Measurements from ENCODE around the gene ZMYND15.
A peak's percentile ranks its signal among the peaks of the same experiment; 100 is the strongest.
"Not testable (repeated sequence)": the region's sequence is repeated elsewhere in the genome, so short reads cannot be mapped to it uniquely, and the experiment has no call there.

Gene ZMYND15

GRCh38 chr17:4739122-4740024 lies at the start of gene ZMYND15, which contains the start of gene CXCL16:
Gene ZMYND15 (plus strand): TSS chr17:4739833. CDS start chr17:4740549, 716 bp downstream.
Gene CXCL16 (minus strand): TSS chr17:4739928. CDS start chr17:4739339, 589 bp downstream.
- peak; percentile 46 for DNase-seq

GRCh38 chr17:4689872-4690271 lies 49.8 kb upstream of the ZMYND15 start:
- not testable (repeated sequence) for DNase-seq

- no peak for DNase-seq
Observed at GRCh38 chr17:4690745-4691144, 48.9 kb upstream of the ZMYND15 start.

GRCh38 chr17:4691686-4692085 lies 47.9 kb upstream of the ZMYND15 start:
- no peak for DNase-seq

- DNase-seq = no peak
Observed at GRCh38 chr17:4693416-4693815, 46.2 kb upstream of the ZMYND15 start.

GRCh38 chr17:4696437-4696805 lies 43.2 kb upstream of the ZMYND15 start:
- DNase-seq = peak; percentile 19

GRCh38 chr17:4699401-4700056 lies 40.1 kb upstream of the ZMYND15 start:
- DNase-seq = not testable (repeated sequence)

- DNase-seq = no peak
Observed at GRCh38 chr17:4701116-4701515, 38.5 kb upstream of the ZMYND15 start.

GRCh38 chr17:4703330-4703691 lies 36.3 kb upstream of the ZMYND15 start:
- no peak for DNase-seq

GRCh38 chr17:4704574-4704907 lies 35.1 kb upstream of the ZMYND15 start:
- not testable (repeated sequence) for DNase-seq

- no peak for DNase-seq
Observed at GRCh38 chr17:4704991-4705390, 34.6 kb upstream of the ZMYND15 start.

GRCh38 chr17:4706121-4706520 lies 33.5 kb upstream of the ZMYND15 start:
- no peak for DNase-seq

- DNase-seq = peak; percentile 62
Observed at GRCh38 chr17:4708436-4708835, 31.2 kb upstream of the ZMYND15 start.

- DNase-seq = peak; percentile 96
Observed at GRCh38 chr17:4709794-4710692, 29.6 kb upstream of the ZMYND15 start, which contains the start of gene ARRB2. Gene ARRB2 (plus strand): TSS chr17:4710632. CDS start chr17:4710722, 90 bp downstream.

GRCh38 chr17:4710693-4711634 lies 28.7 kb upstream of the ZMYND15 start:
- DNase-seq = peak; percentile 47

- no peak for DNase-seq
Observed at GRCh38 chr17:4711661-4712181, 27.9 kb upstream of the ZMYND15 start.

GRCh38 chr17:4712526-4712925 lies 27.1 kb upstream of the ZMYND15 start:
- no peak for DNase-seq

GRCh38 chr17:4714340-4715062 lies 25.1 kb upstream of the ZMYND15 start:
- DNase-seq = not testable (repeated sequence)

GRCh38 chr17:4715063-4715744 lies 24.4 kb upstream of the ZMYND15 start:
- no peak for DNase-seq

- no peak for DNase-seq
Observed at GRCh38 chr17:4716081-4716480, 23.6 kb upstream of the ZMYND15 start.
